VCaP (cell line): ENCODE data around the gene SLCO3A1.

Source experiments
- H3K27ac ChIP-seq: fragments of 450-650 bp; 2 replicates; pipeline ENCODE4 v1.5.1; 2017
- CTCF ChIP-seq: fragments of 450-650 bp; conservative IDR thresholded peaks from 2 replicates; pipeline ENCODE4 v1.5.1; 2017; ENCODE audit warnings: mild to moderate bottlenecking, moderate library complexity

SLCO3A1 gene

GRCh38 chr15:92113832-92114231, 260.3 kb downstream of the SLCO3A1 start:
- H3K27ac ChIP-seq: no peak overlapping the region
- no peak for TF ChIP-seq CTCF

- TF ChIP-seq CTCF: no peak
- no peak overlapping the region for H3K27ac ChIP-seq
Measured at GRCh38 chr15:92115834-92116233, 262.3 kb downstream of the SLCO3A1 start.

- TF ChIP-seq CTCF: no peak
- H3K27ac ChIP-seq: no peak overlapping the region
Measured at GRCh38 chr15:92116330-92116729, 262.8 kb downstream of the SLCO3A1 start.

- TF ChIP-seq CTCF: no peak
- H3K27ac ChIP-seq: no peak overlapping the region; the same call in 1 of the 2 replicates
Measured at GRCh38 chr15:92117261-92117731, 263.8 kb downstream of the SLCO3A1 start.

- H3K27ac ChIP-seq: peak overlapping the region; percentile 26; the same call in 1 of the 2 replicates
- no peak for TF ChIP-seq CTCF
Measured at GRCh38 chr15:92118162-92118935, 264.8 kb downstream of the SLCO3A1 start.

- peak overlapping the region; percentile 26; the same call in 1 of the 2 replicates for H3K27ac ChIP-seq
- TF ChIP-seq CTCF: no peak
Measured at GRCh38 chr15:92118936-92119325, 265.4 kb downstream of the SLCO3A1 start.

- TF ChIP-seq CTCF: no peak
- peak overlapping the region; percentile 1; the same call in 1 of the 2 replicates for H3K27ac ChIP-seq
Measured at GRCh38 chr15:92120094-92120795, 266.7 kb downstream of the SLCO3A1 start.
